ENCODE data around the gene STARD3.

DNA sequence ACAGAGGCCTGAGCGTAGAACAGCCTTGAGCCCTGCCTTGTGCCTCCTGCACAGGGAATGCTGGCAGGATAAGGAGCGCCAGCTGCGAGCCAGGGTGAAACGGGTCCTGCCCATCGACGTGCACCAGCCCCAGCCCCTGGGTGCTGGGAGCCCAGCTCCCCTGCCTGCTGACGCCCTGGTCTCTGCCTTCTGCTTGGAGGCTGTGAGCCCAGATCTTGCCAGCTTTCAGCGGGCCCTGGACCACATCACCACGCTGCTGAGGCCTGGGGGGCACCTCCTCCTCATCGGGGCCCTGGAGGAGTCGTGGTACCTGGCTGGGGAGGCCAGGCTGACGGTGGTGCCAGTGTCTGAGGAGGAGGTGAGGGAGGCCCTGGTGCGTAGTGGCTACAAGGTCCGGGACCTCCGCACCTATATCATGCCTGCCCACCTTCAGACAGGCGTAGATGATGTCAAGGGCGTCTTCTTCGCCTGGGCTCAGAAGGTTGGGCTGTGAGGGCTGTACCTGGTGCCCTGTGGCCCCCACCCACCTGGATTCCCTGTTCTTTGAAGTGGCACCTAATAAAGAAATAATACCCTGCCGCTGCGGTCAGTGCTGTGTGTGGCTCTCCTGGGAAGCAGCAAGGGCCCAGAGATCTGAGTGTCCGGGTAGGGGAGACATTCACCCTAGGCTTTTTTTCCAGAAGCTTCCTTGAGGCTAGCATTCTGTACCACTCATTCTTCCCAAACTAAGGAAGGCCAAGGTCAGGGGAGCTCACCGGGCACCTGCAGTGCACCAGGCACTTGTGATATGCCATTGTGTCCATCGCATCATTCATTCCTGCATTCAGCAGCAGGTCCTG is 33.2 kb downstream of the STARD3 start:
- TF ChIP-seq, protein P1, sequence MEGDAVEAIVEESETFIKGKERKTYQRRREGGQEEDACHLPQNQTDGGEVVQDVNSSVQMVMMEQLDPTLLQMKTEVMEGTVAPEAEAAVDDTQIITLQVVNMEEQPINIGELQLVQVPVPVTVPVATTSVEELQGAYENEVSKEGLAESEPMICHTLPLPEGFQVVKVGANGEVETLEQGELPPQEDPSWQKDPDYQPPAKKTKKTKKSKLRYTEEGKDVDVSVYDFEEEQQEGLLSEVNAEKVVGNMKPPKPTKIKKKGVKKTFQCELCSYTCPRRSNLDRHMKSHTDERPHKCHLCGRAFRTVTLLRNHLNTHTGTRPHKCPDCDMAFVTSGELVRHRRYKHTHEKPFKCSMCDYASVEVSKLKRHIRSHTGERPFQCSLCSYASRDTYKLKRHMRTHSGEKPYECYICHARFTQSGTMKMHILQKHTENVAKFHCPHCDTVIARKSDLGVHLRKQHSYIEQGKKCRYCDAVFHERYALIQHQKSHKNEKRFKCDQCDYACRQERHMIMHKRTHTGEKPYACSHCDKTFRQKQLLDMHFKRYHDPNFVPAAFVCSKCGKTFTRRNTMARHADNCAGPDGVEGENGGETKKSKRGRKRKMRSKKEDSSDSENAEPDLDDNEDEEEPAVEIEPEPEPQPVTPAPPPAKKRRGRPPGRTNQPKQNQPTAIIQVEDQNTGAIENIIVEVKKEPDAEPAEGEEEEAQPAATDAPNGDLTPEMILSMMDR (conservative IDR thresholded peaks at IDR 0.05; ENCODE audit: low read length), result no peak
- TF ChIP-seq EZH2phosphoT487 (IDR thresholded peaks at IDR 0.05; ENCODE audit: borderline replicate concordance), result no peak
